CD8-positive, alpha-beta memory T cell (primary cell): Measurements from ENCODE around the gene DAO. TPM values are rescaled to one million over a fixed set of nuclear protein-coding genes. Genes with fewer than 3 reads are reported as not detected.

Experiments used
- CTCF ChIA-PET: fragments of 350-600 bp; sonication (Branson Sonifier 250); formaldehyde crosslinking; loops from one replicate; lab custom pipeline; 2021; ENCODE audit warnings: antibody characterized with exemption; lab: Charles Lee
- POLR2A ChIA-PET: fragments of 350-600 bp; sonication (Branson Sonifier 250); formaldehyde crosslinking; loops from one replicate; lab custom pipeline; 2021; ENCODE audit warnings: antibody characterized with exemption; lab: Charles Lee
- DNase-seq, 5 donors: peaks; one replicate each; pipeline versions ENCODE4 v3.0.0 to v3.0.0-alpha.2; 2020 to 2022; ENCODE audit warnings: mixed read lengths in 1 of 5
- H3K27ac ChIP-seq: one replicate; pipeline ENCODE4 v1.7.0; 2013; ENCODE audit warnings: low read depth, mild to moderate bottlenecking, low read length, moderate library complexity
- H3K27me3 ChIP-seq: 2 replicates; pipeline ENCODE4 v1.7.0; 2013; ENCODE audit warnings: low read length, mild to moderate bottlenecking; ENCODE audit not compliant: insufficient read depth, poor library complexity, severe bottlenecking
- H3K36me3 ChIP-seq: 2 replicates; pipeline ENCODE4 v1.7.0; 2013; ENCODE audit warnings: mild to moderate bottlenecking, low read length, moderate library complexity; ENCODE audit not compliant: insufficient read depth
- H3K4me1 ChIP-seq: 2 replicates; pipeline ENCODE4 v1.7.0; 2013; ENCODE audit warnings: mild to moderate bottlenecking, low read length, moderate library complexity; ENCODE audit not compliant: insufficient read depth
- H3K4me3 ChIP-seq: 2 replicates; pipeline ENCODE4 v1.7.0; 2013; ENCODE audit warnings: mild to moderate bottlenecking, low read length
- H3K9me3 ChIP-seq: 2 replicates; pipeline ENCODE4 v1.7.0; 2013; ENCODE audit warnings: mild to moderate bottlenecking, low read length
- H3K27ac Mint-ChIP-seq, 8 donors: one replicate each; pipeline ENCODE4 v1.8.0; 2020 to 2021; ENCODE audit warnings: mixed read lengths in 8 of 8, mild to moderate bottlenecking in 6 of 8, inconsistent platforms in 3 of 8, moderate library complexity in 3 of 8
- H3K27me3 Mint-ChIP-seq, 2 donors: one replicate each; pipeline ENCODE4 v1.8.0; 2020 to 2021; ENCODE audit warnings: mixed read lengths in 2 of 2, mild to moderate bottlenecking in 1 of 2, moderate library complexity in 1 of 2
- H3K36me3 Mint-ChIP-seq, 3 donors: one replicate each; pipeline ENCODE4 v1.8.0; 2020 to 2021; ENCODE audit warnings: mixed read lengths in 3 of 3, inconsistent platforms in 1 of 3, mild to moderate bottlenecking in 1 of 3
- H3K4me1 Mint-ChIP-seq, 3 donors: one replicate each; pipeline ENCODE4 v1.8.0; 2020 to 2021; ENCODE audit warnings: mixed read lengths in 3 of 3, inconsistent platforms in 1 of 3, mild to moderate bottlenecking in 1 of 3
- H3K4me3 Mint-ChIP-seq, 7 donors: one replicate each; pipeline ENCODE4 v1.8.0; 2020 to 2021; ENCODE audit warnings: mixed read lengths in 7 of 7, mild to moderate bottlenecking in 6 of 7, moderate library complexity in 4 of 7, inconsistent platforms in 2 of 7
- H3K9me3 Mint-ChIP-seq, 5 donors: one replicate each; pipeline ENCODE4 v1.8.0; 2020 to 2022; ENCODE audit warnings: mixed read lengths in 5 of 5, mild to moderate bottlenecking in 3 of 5, moderate library complexity in 2 of 5, inconsistent platforms in 1 of 5
- polyA plus RNA-seq: library from polyadenylated mRNA; unstranded; fragments of 300-500 nt; fragmentation: Illumina TruSeq; gene quantifications from one replicate; pipeline ENCODE4 v1.2.3, GENCODE V29; 2021
- total RNA-seq, 2 experiments: library from RNA; stranded (reverse); gene quantifications; one replicate each; pipeline ENCODE4 v1.2.3, GENCODE V29; 2021

DAO gene
- total and polyA plus RNA-seq, 3 experiments from 2014 or later, result not detected

- H3K4me3 Mint-ChIP-seq, result no peak overlapping the region
- CTCF ChIA-PET, result no interaction called here
- H3K36me3 ChIP-seq, result no peaks in the 10 kb centered on the region
These were observed 7.2 kb downstream of the DAO start for GRCh38 chr12:108886873-108887629.

GRCh38 chr12:108888031-108888430, 8.1 kb downstream of the DAO start:
- Mint-ChIP-seq H3K36me3 (no peaks in the 10 kb centered on the region), H3K4me1 (peaks cover 0 to 4% (median 0%) of the 10 kb centered on the region in 3 donors), H3K9me3 (no peaks in the 10 kb centered on the region), H3K27me3 (peaks cover 4 to 6% of the 10 kb centered on the region in 2 donors), H3K27ac (no peak overlapping the region), H3K4me3 (no peak overlapping the region)
- H3K27ac ChIP-seq, result no peak overlapping the region
- H3K36me3 ChIP-seq, result no peaks in the 10 kb centered on the region
- H3K27me3 ChIP-seq, result no peaks in the 10 kb centered on the region
- ChIA-PET POLR2A (no interaction called here), CTCF (no interaction called here)
- H3K4me3 ChIP-seq, result no peak overlapping the region
- H3K9me3 ChIP-seq, result no peaks in the 10 kb centered on the region
- DNase-seq, result no peak
- no peaks in the 10 kb centered on the region for H3K4me1 ChIP-seq

More at GRCh38 chr12:108886873-108887629, 7.2 kb downstream of the DAO start:
- Histone ChIP-seq H3K27ac (no peak overlapping the region), H3K27me3 (no peaks in the 10 kb centered on the region), H3K4me1 (no peaks in the 10 kb centered on the region), H3K9me3 (no peaks in the 10 kb centered on the region), H3K4me3 (no peak overlapping the region)
- Mint-ChIP-seq H3K9me3 (no peaks in the 10 kb centered on the region), H3K27ac (no peak overlapping the region), H3K4me1 (peaks cover 0 to 4% (median 0%) of the 10 kb centered on the region in 3 donors), H3K27me3 (peaks cover 0 to 4% of the 10 kb centered on the region in 2 donors), H3K36me3 (no peaks in the 10 kb centered on the region)
- no peak for DNase-seq
- POLR2A ChIA-PET, result no interaction called here

- POLR2A ChIA-PET, result no interaction called here
- peaks cover under 1 to 6% of the 10 kb centered on the region in 2 donors for H3K27me3 Mint-ChIP-seq
- DNase-seq, result no peak
These were observed 10.3 kb downstream of the DAO start for GRCh38 chr12:108890208-108890607.

GRCh38 chr12:108895220-108895802, 15.4 kb downstream of the DAO start:
- no peaks in the 10 kb centered on the region for H3K9me3 Mint-ChIP-seq
- no peak overlapping the region for H3K4me3 Mint-ChIP-seq
- Histone ChIP-seq H3K4me1 (no peaks in the 10 kb centered on the region), H3K36me3 (no peaks in the 10 kb centered on the region), H3K27me3 (no peaks in the 10 kb centered on the region), H3K27ac (no peak overlapping the region), H3K9me3 (no peaks in the 10 kb centered on the region), H3K4me3 (no peak overlapping the region)
- no peak overlapping the region for H3K27ac Mint-ChIP-seq
- DNase-seq, result no peak
- no peaks in the 10 kb centered on the region for H3K4me1 Mint-ChIP-seq
- ChIA-PET CTCF (no interaction called here), POLR2A (no interaction called here)
- H3K36me3 Mint-ChIP-seq, result no peaks in the 10 kb centered on the region
- peaks cover 9% of the 10 kb centered on the region in 2 donors for H3K27me3 Mint-ChIP-seq

More at GRCh38 chr12:108890208-108890607, 10.3 kb downstream of the DAO start:
- Mint-ChIP-seq H3K4me3 (no peak overlapping the region), H3K36me3 (no peaks in the 10 kb centered on the region), H3K27ac (peak overlapping the region in 1 of 8 donors; percentile 1), H3K4me1 (no peaks in the 10 kb centered on the region), H3K9me3 (no peaks in the 10 kb centered on the region)
- Histone ChIP-seq H3K4me1 (no peaks in the 10 kb centered on the region), H3K9me3 (no peaks in the 10 kb centered on the region), H3K36me3 (no peaks in the 10 kb centered on the region), H3K27ac (no peak overlapping the region), H3K4me3 (no peak overlapping the region), H3K27me3 (no peaks in the 10 kb centered on the region)
- CTCF ChIA-PET, result no interaction called here

GRCh38 chr12:108896336-108896735, 16.4 kb downstream of the DAO start:
- DNase-seq, result no peak
- Histone ChIP-seq H3K27ac (no peak overlapping the region), H3K4me1 (no peaks in the 10 kb centered on the region), H3K4me3 (no peak overlapping the region), H3K27me3 (no peaks in the 10 kb centered on the region), H3K36me3 (no peaks in the 10 kb centered on the region), H3K9me3 (no peaks in the 10 kb centered on the region)
- ChIA-PET CTCF (interaction anchor here (1.1 kb wide), 1 partner anchor 12 kb away, joined by 3 read pairs; no protein-coding TSS in a partner anchor), POLR2A (no interaction called here)
- H3K36me3 Mint-ChIP-seq, result no peaks in the 10 kb centered on the region
- H3K4me1 Mint-ChIP-seq, result no peaks in the 10 kb centered on the region
- H3K27ac Mint-ChIP-seq, result no peak overlapping the region
- no peak overlapping the region for H3K4me3 Mint-ChIP-seq
- no peaks in the 10 kb centered on the region for H3K9me3 Mint-ChIP-seq
- H3K27me3 Mint-ChIP-seq, result peaks cover 14 to 17% of the 10 kb centered on the region in 2 donors

GRCh38 chr12:108896817-108897216, 16.9 kb downstream of the DAO start:
- ChIA-PET POLR2A (no interaction called here), CTCF (interaction anchor here (1.1 kb wide), 1 partner anchor 12 kb away, joined by 3 read pairs; no protein-coding TSS in a partner anchor)
- Mint-ChIP-seq H3K4me1 (no peaks in the 10 kb centered on the region), H3K27ac (no peak overlapping the region), H3K4me3 (no peak overlapping the region), H3K36me3 (no peaks in the 10 kb centered on the region), H3K27me3 (peaks cover 16 to 19% of the 10 kb centered on the region in 2 donors), H3K9me3 (no peaks in the 10 kb centered on the region)
- H3K4me1 ChIP-seq, result no peaks in the 10 kb centered on the region
- no peaks in the 10 kb centered on the region for H3K36me3 ChIP-seq
- no peaks in the 10 kb centered on the region for H3K9me3 ChIP-seq
- H3K27ac ChIP-seq, result no peak overlapping the region
- H3K4me3 ChIP-seq, result no peak overlapping the region
- DNase-seq, result no peak
- no peaks in the 10 kb centered on the region for H3K27me3 ChIP-seq

GRCh38 chr12:108899145-108899544, 19.3 kb downstream of the DAO start:
- Mint-ChIP-seq H3K36me3 (no peaks in the 10 kb centered on the region), H3K27me3 (peaks cover 15 to 30% of the 10 kb centered on the region in 2 donors), H3K4me1 (no peaks in the 10 kb centered on the region), H3K9me3 (no peaks in the 10 kb centered on the region), H3K27ac (no peak overlapping the region), H3K4me3 (no peak overlapping the region)
- CTCF ChIA-PET, result no interaction called here
- H3K9me3 ChIP-seq, result no peaks in the 10 kb centered on the region
- H3K4me1 ChIP-seq, result no peaks in the 10 kb centered on the region
- no peak for DNase-seq
- POLR2A ChIA-PET, result no interaction called here
- no peak overlapping the region for H3K27ac ChIP-seq
- H3K27me3 ChIP-seq, result no peaks in the 10 kb centered on the region
- no peak overlapping the region for H3K4me3 ChIP-seq
- H3K36me3 ChIP-seq, result no peaks in the 10 kb centered on the region

GRCh38 chr12:108905725-108906124, 25.8 kb downstream of the DAO start:
- Mint-ChIP-seq H3K27me3 (peaks cover 24 to 25% of the 10 kb centered on the region in 2 donors), H3K36me3 (peaks cover 0 to 3% (median 0%) of the 10 kb centered on the region in 3 donors), H3K4me1 (no peaks in the 10 kb centered on the region), H3K27ac (no peak overlapping the region), H3K9me3 (no peaks in the 10 kb centered on the region), H3K4me3 (no peak overlapping the region)
- Histone ChIP-seq H3K4me1 (no peaks in the 10 kb centered on the region), H3K4me3 (no peak overlapping the region), H3K9me3 (no peaks in the 10 kb centered on the region), H3K36me3 (no peaks in the 10 kb centered on the region), H3K27me3 (no peaks in the 10 kb centered on the region), H3K27ac (no peak overlapping the region)
- ChIA-PET CTCF (no interaction called here), POLR2A (no interaction called here)
- DNase-seq, result no peak
